Cardiac ventricle fibroblast (primary cell): ENCODE measurements around the gene GINS2. TPM values are rescaled to one million over a fixed set of nuclear protein-coding genes. Genes with fewer than 3 reads are reported as not detected.

Experiments
- total RNA-seq: library from RNA; depleted of rRNA; stranded (reverse); fragments of >200 nt; gene quantifications from 2 replicates; pipeline ENCODE4 v1.2.3, GENCODE V29; 2015

The GINS2 gene
- 0.31 and 0.64 TPM in 2 replicates for total RNA-seq

GRCh38 chr16:85688586-85689284 lies at the start of gene GINS2:
TSS of gene GINS2 (minus strand) at chr16:85688954. CDS start at chr16:85688898, 56 bp downstream.

Other genes starting within 250 kb of the GINS2 start
- 60.8 and 76.0 TPM in 2 replicates for gene GSE1, start 75.6 kb downstream of the GINS2 start, total RNA-seq
- 0.31 and 2.2 TPM in 2 replicates for gene C16orf74, start 62.1 kb upstream of the GINS2 start, total RNA-seq
- gene EMC8, start 110.6 kb upstream of the GINS2 start, total RNA-seq, result 27.7 and 31.3 TPM in 2 replicates
- gene COX4I1, start 110.7 kb upstream of the GINS2 start, total RNA-seq, result 504 and 515 TPM in 2 replicates
- gene IRF8, start 210.2 kb upstream of the GINS2 start, total RNA-seq, result not detected in 2 replicates